HepG2 (cell line): ENCODE results near the gene NCDN. TPM values are rescaled to one million over a fixed set of nuclear protein-coding genes. Genes with fewer than 3 reads are reported as not detected.

Experiments
- ATAC-seq: fragments of 200-7000 bp; cut with Tn5 transposase; 3 replicates; pipeline ENCODE4 v1.9.1; 2020; ENCODE audit warnings: mild to moderate bottlenecking, moderate library complexity
- BruUV-seq: library from RNA; stranded (reverse); fragments of 400-500 nt; replicated peaks from 2 replicates; lab custom pipeline; 2021; lab: Mats Ljungman, UMichigan
- CTCF ChIA-PET: fragments of 300-600 bp; formaldehyde crosslinking; extraction: SDS; loops from one replicate; lab custom pipeline; 2021; ENCODE audit warnings: low total read pairs, inconsistent platforms, low intra/inter-chr PET ratio; lab: Yijun Ruan, JAX
- POLR2A ChIA-PET: fragments of 350-600 bp; sonication (Branson Sonifier 250); formaldehyde crosslinking; loops from one replicate; lab custom pipeline; 2020; ENCODE audit warnings: antibody characterized with exemption, inconsistent platforms; lab: Yijun Ruan, JAX
- DNase-seq: peaks from one replicate; pipeline ENCODE4 v3.0.0-alpha.2; 2015; ENCODE audit warnings: low spot score
- FAIRE-seq: peaks from 3 replicates; lab custom pipeline; 2011; peaks lifted over from hg19 to GRCh38; lab: Jason Lieb, UNC
- H2AFZ ChIP-seq: one replicate; pipeline ENCODE4 v1.6.1; 2011; ENCODE audit warnings: low read length, inconsistent platforms
- H3K27ac ChIP-seq: fragments of 300-600 bp; 3 replicates; pipeline ENCODE4 v1.8.0; 2011; ENCODE audit warnings: mixed run types, mild to moderate bottlenecking, mixed read lengths, low read length, inconsistent platforms; ENCODE audit not compliant: insufficient read depth; ENCODE audit errors: extremely low read length
- H3K27me3 ChIP-seq, 2 experiments: fragments of 200-600 bp in 1 of 2; 2 replicates in 1 of 2; 3 replicates in 1 of 2; pipeline versions ENCODE4 v1.6.0 to v1.8.0; 2011; ENCODE audit warnings: low read length in 2 of 2, mild to moderate bottlenecking in 2 of 2, moderate library complexity in 2 of 2, inconsistent platforms in 1 of 2; ENCODE audit not compliant: insufficient read depth in 2 of 2, control insufficient read depth in 1 of 2
- H3K36me3 ChIP-seq, 2 experiments: fragments of 200-600 bp in 1 of 2; replicated peaks in 1 of 2; 2 replicates in 1 of 2; 3 replicates in 1 of 2; pipeline versions ENCODE4 v1.5.1 to v1.8.0; 2011; ENCODE audit warnings: low read length in 2 of 2, inconsistent platforms in 1 of 2; ENCODE audit not compliant: insufficient read depth in 2 of 2, control insufficient read depth in 1 of 2
- H3K4me1 ChIP-seq: 2 replicates; pipeline ENCODE4 v1.5.1; 2012; ENCODE audit warnings: low read length, inconsistent platforms; ENCODE audit not compliant: insufficient read depth
- H3K4me2 ChIP-seq: 2 replicates; pipeline ENCODE4 v1.6.0; 2011; ENCODE audit warnings: low read depth, low read length, inconsistent platforms
- H3K4me3 ChIP-seq, 3 experiments: fragments of 200-600 bp in 1 of 3; sonication (generic), shearing (Covaris generic) in 1 of 3; replicated peaks in 1 of 3; 2 replicates each; pipeline ENCODE4 v1.5.1; 2011 to 2016; ENCODE audit warnings: low read length in 3 of 3, inconsistent platforms in 2 of 3, low read depth in 2 of 3, mild to moderate bottlenecking in 2 of 3, control low read depth in 1 of 3, mixed read lengths in 1 of 3; ENCODE audit not compliant: insufficient read depth in 1 of 3
- H3K79me2 ChIP-seq: one replicate; pipeline ENCODE4 v1.6.1; 2011; ENCODE audit warnings: low read length, inconsistent platforms; ENCODE audit not compliant: insufficient read depth
- H3K9ac ChIP-seq: 2 replicates; pipeline ENCODE4 v1.6.0; 2011; ENCODE audit warnings: mild to moderate bottlenecking, low read depth, low read length, inconsistent platforms; ENCODE audit not compliant: insufficient read depth
- H3K9me3 ChIP-seq: 2 replicates; pipeline ENCODE4 v1.5.1; 2012; ENCODE audit warnings: mild to moderate bottlenecking, low read length
- H4K20me1 ChIP-seq: 2 replicates; pipeline ENCODE4 v1.6.0; 2011; ENCODE audit warnings: inconsistent platforms, mild to moderate bottlenecking, low read length, moderate library complexity; ENCODE audit not compliant: insufficient read depth
- AKAP8 ChIP-seq: sonication (generic); formaldehyde crosslinking; IDR thresholded peaks from 2 replicates; pipeline ENCODE4 v1.5.1; 2020; ENCODE audit warnings: mild to moderate bottlenecking, missing genetic modification reagents
- ATF7-NPFF ChIP-seq: sonication (generic); formaldehyde crosslinking; IDR thresholded peaks from 2 replicates; pipeline ENCODE4 v1.8.1; 2023; ENCODE audit warnings: mild to moderate bottlenecking, low read depth, missing genetic modification reagents, moderate library complexity
- CEBPG ChIP-seq: IDR thresholded peaks from 2 replicates; pipeline ENCODE4 v1.6.1; 2016
- ERF ChIP-seq: IDR thresholded peaks from 2 replicates; pipeline ENCODE4 v1.6.1; 2018; ENCODE audit warnings: missing biosample characterization, missing genetic modification reagents
- FOXP1 ChIP-seq, 2 experiments: fragments of 450-650 bp in 1 of 2; IDR thresholded peaks; 2 replicates each; pipeline ENCODE4 v1.6.1; 2017 to 2018; ENCODE audit warnings: antibody characterized with exemption in 1 of 2
- NR2F6 ChIP-seq, 2 experiments: IDR thresholded peaks; 2 replicates each; pipeline ENCODE4 v1.6.1; 2016; ENCODE audit warnings: antibody characterized with exemption in 1 of 2, mild to moderate bottlenecking in 1 of 2
- SAP130 ChIP-seq: IDR thresholded peaks from 2 replicates; pipeline ENCODE4 v1.6.1; 2016; ENCODE audit warnings: low read depth
- SMC3 ChIP-seq: IDR thresholded peaks from 2 replicates; pipeline ENCODE4 v1.6.1; 2011; ENCODE audit warnings: low read length, improper control_type of control experiment
- SOX6 ChIP-seq, 2 experiments: fragments of 450-650 bp in 1 of 2; sonication (generic) in 1 of 2; formaldehyde crosslinking in 1 of 2; IDR thresholded peaks; 2 replicates each; pipeline versions ENCODE4 v1.4.0 to v1.6.1; 2017 to 2020; ENCODE audit warnings: antibody characterized with exemption in 1 of 2, mild to moderate bottlenecking in 1 of 2, missing genetic modification reagents in 1 of 2
- SRF ChIP-seq: IDR thresholded peaks from 2 replicates; pipeline ENCODE4 v1.6.1; 2011; ENCODE audit warnings: mild to moderate bottlenecking, low read depth, low read length, moderate library complexity
- STAG1 ChIP-seq: sonication (generic); formaldehyde crosslinking; IDR thresholded peaks from 2 replicates; pipeline ENCODE4 v1.4.0; 2020; ENCODE audit warnings: missing genetic modification reagents
- TEAD3 ChIP-seq: optimal IDR thresholded peaks from 2 replicates; pipeline ENCODE3; 2016; ENCODE audit warnings: borderline replicate concordance
- XRCC5 ChIP-seq: fragments of 200-400 bp; formaldehyde crosslinking; optimal IDR thresholded peaks from 2 replicates; pipeline ENCODE3; 2017; ENCODE audit warnings: mild to moderate bottlenecking, low read length
- ZBTB3 ChIP-seq: sonication (generic); formaldehyde crosslinking; IDR thresholded peaks from 2 replicates; pipeline ENCODE4 v1.4.0; 2020; ENCODE audit warnings: low read depth, mild to moderate bottlenecking, moderate library complexity, missing genetic modification reagents, borderline replicate concordance
- ZBTB7B ChIP-seq: sonication (generic); formaldehyde crosslinking; IDR thresholded peaks from 2 replicates; pipeline ENCODE4 v1.4.0; 2020; ENCODE audit warnings: missing genetic modification reagents
- ZNF605 ChIP-seq: sonication (generic); formaldehyde crosslinking; IDR thresholded peaks from 2 replicates; pipeline ENCODE4 v1.8.0; 2022; ENCODE audit warnings: mild to moderate bottlenecking, missing genetic modification reagents
- ZNF703 ChIP-seq: sonication (generic); formaldehyde crosslinking; IDR thresholded peaks from 2 replicates; pipeline ENCODE4 v1.5.1; 2020; ENCODE audit warnings: missing genetic modification reagents, mild to moderate bottlenecking, moderate library complexity, borderline replicate concordance
- WGBS: methylation state at CpG from one replicate; pipeline ENCODE4 v1.1.6; 2017; ENCODE audit warnings: low lambda C conversion rate; 5-methylcytosine and 5-hydroxymethylcytosine counted together
- in situ Hi-C: cut with HindIII; loops from 2 replicates; pipeline ENCODE4 v1.10.0; 2017; ENCODE audit warnings: low pct_unique_long_range_greater_than_20kb; ENCODE audit not compliant: extremely low pct_ligation_motif_present
- intact Hi-C: fragments of 100-400 bp; cut with micrococcal nuclease; formaldehyde crosslinking; loops from one replicate; pipeline ENCODE4 v1.10.0; 2022; ENCODE audit not compliant: unreplicated experiment
- polyA plus RNA-seq, 8 experiments: library from polyadenylated mRNA; depleted of rRNA in 3 of 8; stranded (reverse) in 7 of 8; unstranded in 1 of 8; fragments of >200 nt; fragmentation: Illumina TruSeq in 4 of 8; extraction: Trizol in 4 of 8; gene quantifications; 2 replicates each; pipeline versions ENCODE4 v1.2.1 to v1.2.3, GENCODE V29; 2011 to 2016; ENCODE audit warnings: low read depth in 4 of 8, missing spikeins in 1 of 8, mixed read lengths in 1 of 8; ENCODE audit not compliant: insufficient read depth in 1 of 8
- total RNA-seq, 5 experiments: library from RNA; depleted of rRNA; stranded (reverse); fragments of >200 nt; fragmentation: Illumina TruSeq; extraction: Trizol; gene quantifications; 2 replicates each; pipeline ENCODE4 v1.2.3, GENCODE V29; 2016; ENCODE audit warnings: low read depth in 1 of 5
- TF ChIP-seq, protein P1 (sequence below): sonication (generic); formaldehyde crosslinking; IDR thresholded peaks from 2 replicates; pipeline ENCODE4 v1.5.1; 2020; ENCODE audit warnings: mild to moderate bottlenecking, missing genetic modification reagents, moderate library complexity
- TF ChIP-seq, protein P2 (sequence below): sonication (generic); formaldehyde crosslinking; IDR thresholded peaks from 2 replicates; pipeline ENCODE4 v1.4.0; 2020; ENCODE audit warnings: missing genetic modification reagents

Gene NCDN
- total and polyA plus RNA-seq, 2 of the 13 experiments (the other 11 are each of a cell fraction or from before 2014, with no cell fraction given): 6.6 to 9.3 TPM

DNA sequence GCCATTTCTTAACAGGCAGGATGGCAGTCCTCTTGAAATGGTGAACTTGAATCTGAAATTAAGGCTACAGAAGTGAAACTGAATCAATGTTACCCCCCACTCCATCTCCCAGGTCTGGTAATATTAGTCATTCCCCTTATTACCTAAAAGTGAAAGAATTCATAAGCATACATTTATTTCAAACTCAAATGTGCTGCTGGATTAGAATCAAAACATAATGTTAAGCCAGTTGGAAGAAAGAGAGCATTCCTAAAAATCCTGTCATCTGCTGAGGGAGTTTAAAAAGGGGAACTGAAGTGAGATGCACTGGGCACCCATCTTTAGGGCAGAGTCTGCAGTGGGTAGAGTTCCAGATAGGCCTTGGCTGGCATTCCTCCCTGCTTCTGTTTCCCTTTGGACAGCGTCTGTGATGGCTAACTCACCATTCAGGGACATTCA is 17.8 kb upstream of the NCDN start (continued):
- TF ChIP-seq AKAP8: no peak
- TF ChIP-seq, protein P1, sequence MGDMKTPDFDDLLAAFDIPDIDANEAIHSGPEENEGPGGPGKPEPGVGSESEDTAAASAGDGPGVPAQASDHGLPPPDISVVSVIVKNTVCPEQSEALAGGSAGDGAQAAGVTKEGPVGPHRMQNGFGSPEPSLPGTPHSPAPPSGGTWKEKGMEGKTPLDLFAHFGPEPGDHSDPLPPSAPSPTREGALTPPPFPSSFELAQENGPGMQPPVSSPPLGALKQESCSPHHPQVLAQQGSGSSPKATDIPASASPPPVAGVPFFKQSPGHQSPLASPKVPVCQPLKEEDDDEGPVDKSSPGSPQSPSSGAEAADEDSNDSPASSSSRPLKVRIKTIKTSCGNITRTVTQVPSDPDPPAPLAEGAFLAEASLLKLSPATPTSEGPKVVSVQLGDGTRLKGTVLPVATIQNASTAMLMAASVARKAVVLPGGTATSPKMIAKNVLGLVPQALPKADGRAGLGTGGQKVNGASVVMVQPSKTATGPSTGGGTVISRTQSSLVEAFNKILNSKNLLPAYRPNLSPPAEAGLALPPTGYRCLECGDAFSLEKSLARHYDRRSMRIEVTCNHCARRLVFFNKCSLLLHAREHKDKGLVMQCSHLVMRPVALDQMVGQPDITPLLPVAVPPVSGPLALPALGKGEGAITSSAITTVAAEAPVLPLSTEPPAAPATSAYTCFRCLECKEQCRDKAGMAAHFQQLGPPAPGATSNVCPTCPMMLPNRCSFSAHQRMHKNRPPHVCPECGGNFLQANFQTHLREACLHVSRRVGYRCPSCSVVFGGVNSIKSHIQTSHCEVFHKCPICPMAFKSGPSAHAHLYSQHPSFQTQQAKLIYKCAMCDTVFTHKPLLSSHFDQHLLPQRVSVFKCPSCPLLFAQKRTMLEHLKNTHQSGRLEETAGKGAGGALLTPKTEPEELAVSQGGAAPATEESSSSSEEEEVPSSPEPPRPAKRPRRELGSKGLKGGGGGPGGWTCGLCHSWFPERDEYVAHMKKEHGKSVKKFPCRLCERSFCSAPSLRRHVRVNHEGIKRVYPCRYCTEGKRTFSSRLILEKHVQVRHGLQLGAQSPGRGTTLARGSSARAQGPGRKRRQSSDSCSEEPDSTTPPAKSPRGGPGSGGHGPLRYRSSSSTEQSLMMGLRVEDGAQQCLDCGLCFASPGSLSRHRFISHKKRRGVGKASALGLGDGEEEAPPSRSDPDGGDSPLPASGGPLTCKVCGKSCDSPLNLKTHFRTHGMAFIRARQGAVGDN: no peak
- no peak for TF ChIP-seq SRF
- TF ChIP-seq ZBTB7B (CRISPR knock-in tag): no peak

DNA sequence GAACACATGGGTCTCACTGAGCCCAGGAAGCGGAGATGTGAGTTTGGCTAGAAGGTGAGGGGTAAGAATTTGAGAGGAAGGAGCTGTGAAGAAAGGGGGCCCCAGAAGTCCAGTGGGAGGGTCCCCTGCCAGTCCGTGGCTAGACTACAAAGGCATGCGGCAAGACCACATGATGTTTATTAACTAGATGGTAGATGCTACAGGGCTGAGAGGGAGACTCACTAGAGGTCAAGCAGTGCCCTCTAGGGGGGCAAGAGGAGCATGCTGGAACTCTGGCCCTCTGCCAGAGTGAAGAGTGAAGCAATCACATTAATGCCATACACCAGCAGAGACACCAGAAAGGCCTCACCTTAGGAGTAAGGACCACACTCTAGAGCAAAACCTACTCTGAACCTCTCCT is 12.6 kb upstream of the NCDN start:
- WGBS: 73% methylated on average over 3 of the region's 3 CpGs
- Histone ChIP-seq H3K9me3 (no peaks in the 10 kb centered on the region), H2AFZ (no peak overlapping the region), H3K36me3 (peaks cover 5 to 44% of the 10 kb centered on the region in 2 experiments), H3K4me2 (no peak overlapping the region), H4K20me1 (no peaks in the 10 kb centered on the region), H3K4me1 (peaks cover 16% of the 10 kb centered on the region), H3K9ac (no peak overlapping the region), H3K4me3 (no peak overlapping the region), H3K27me3 (no peaks in the 10 kb centered on the region), H3K27ac (no peak overlapping the region), H3K79me2 (peaks cover 12% of the 10 kb centered on the region)
- no TSS peak for BruUV-seq
- ChIA-PET POLR2A (interaction anchor here (2.8 kb wide), 1 partner anchor 12 kb away, joined by 14 read pairs; the partner anchor contains the start of genes KIAA0319L and NCDN), CTCF (interaction anchor here (0.8 to 3.4 kb wide), 2 partner anchors 93 to 96 kb away, joined by 4 to 29 read pairs; no protein-coding TSS in a partner anchor)
- DNase-seq: peak; percentile 85
- FAIRE-seq: peak; percentile 78
- intact Hi-C loops (loop anchor here (1.0 kb wide), 2 partner anchors 94 to 343 kb away; no protein-coding TSS in a partner anchor), in situ Hi-C loops (loop anchor here (10.0 kb wide), 1 partner anchor 100 kb away; no protein-coding TSS in a partner anchor)
- ATAC-seq: peak; percentile 97
- peak; percentile 94 for TF ChIP-seq CEBPG (CRISPR knock-in tag)
- peak; percentile 28 for TF ChIP-seq TEAD3 (CRISPR knock-in tag)
- TF ChIP-seq ATF7-NPFF: no peak
- TF ChIP-seq ZNF605 (CRISPR knock-in tag): 0 out of 2 replicates have a peak, but pooled peaks have one; percentile 25
- TF ChIP-seq, protein P2, sequence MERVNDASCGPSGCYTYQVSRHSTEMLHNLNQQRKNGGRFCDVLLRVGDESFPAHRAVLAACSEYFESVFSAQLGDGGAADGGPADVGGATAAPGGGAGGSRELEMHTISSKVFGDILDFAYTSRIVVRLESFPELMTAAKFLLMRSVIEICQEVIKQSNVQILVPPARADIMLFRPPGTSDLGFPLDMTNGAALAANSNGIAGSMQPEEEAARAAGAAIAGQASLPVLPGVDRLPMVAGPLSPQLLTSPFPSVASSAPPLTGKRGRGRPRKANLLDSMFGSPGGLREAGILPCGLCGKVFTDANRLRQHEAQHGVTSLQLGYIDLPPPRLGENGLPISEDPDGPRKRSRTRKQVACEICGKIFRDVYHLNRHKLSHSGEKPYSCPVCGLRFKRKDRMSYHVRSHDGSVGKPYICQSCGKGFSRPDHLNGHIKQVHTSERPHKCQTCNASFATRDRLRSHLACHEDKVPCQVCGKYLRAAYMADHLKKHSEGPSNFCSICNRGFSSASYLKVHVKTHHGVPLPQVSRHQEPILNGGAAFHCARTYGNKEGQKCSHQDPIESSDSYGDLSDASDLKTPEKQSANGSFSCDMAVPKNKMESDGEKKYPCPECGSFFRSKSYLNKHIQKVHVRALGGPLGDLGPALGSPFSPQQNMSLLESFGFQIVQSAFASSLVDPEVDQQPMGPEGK (CRISPR knock-in tag): 0 out of 2 replicates have a peak, but pooled peaks have one; percentile 10
- no peak for TF ChIP-seq ZBTB3
- peak; percentile 71 for TF ChIP-seq STAG1
- peak; percentile 44; the same call in 1 of the 2 replicates for TF ChIP-seq NR2F6 (IDR thresholded peaks at IDR 0.05)
- peak; percentile 60 for TF ChIP-seq NR2F6 (CRISPR knock-in tag; IDR thresholded peaks at IDR 0.05)
- TF ChIP-seq SOX6 (IDR thresholded peaks at IDR 0.05): no peak
- TF ChIP-seq SOX6 (CRISPR knock-in tag; IDR thresholded peaks at IDR 0.05): peak; percentile 38; the same call in 1 of the 2 replicates
- TF ChIP-seq FOXP1 (IDR thresholded peaks at IDR 0.05): no peak
- no peak for TF ChIP-seq FOXP1 (CRISPR knock-in tag; IDR thresholded peaks at IDR 0.05)
- TF ChIP-seq XRCC5: peak; percentile 41
- 0 out of 2 replicates have a peak, but pooled peaks have one; percentile 16 for TF ChIP-seq SAP130 (CRISPR knock-in tag)
- no peak for TF ChIP-seq ERF
- peak; percentile 27; the same call in 1 of the 2 replicates for TF ChIP-seq SMC3
- no peak for TF ChIP-seq ZNF703 (CRISPR knock-in tag)
